OCI-LY7 (cell line): Measurements from ENCODE around the gene VPS13D. TPM values are rescaled to one million over a fixed set of nuclear protein-coding genes. Genes with fewer than 3 reads are reported as not detected.

Experiments
- BruUV-seq: library from RNA; stranded (reverse); fragments of 400-500 nt; replicated peaks from 2 replicates; lab custom pipeline; 2021; lab: Mats Ljungman, UMichigan
- CTCF ChIA-PET: fragments of 300-600 bp; sonication (Branson Sonifier 250); formaldehyde crosslinking; loops from one replicate; lab custom pipeline; 2022; ENCODE audit warnings: antibody characterized with exemption; ENCODE audit not compliant: unreplicated experiment; lab: Charles Lee
- POLR2A ChIA-PET: fragments of 300-600 bp; sonication (Branson Sonifier 250); formaldehyde crosslinking; loops from one replicate; lab custom pipeline; 2022; ENCODE audit warnings: antibody characterized with exemption; lab: Charles Lee
- DNase-seq: peaks from one replicate; pipeline ENCODE4 v3.0.0-alpha.2; 2015; ENCODE audit warnings: low spot score
- H2AFZ ChIP-seq: fragments of 200-600 bp; sonication (generic), shearing (Covaris generic); 2 replicates; pipeline ENCODE4 v1.6.1; 2014; ENCODE audit warnings: mild to moderate bottlenecking, antibody characterized with exemption, low read length, moderate library complexity
- H3K27ac ChIP-seq: fragments of 200-600 bp; sonication (generic); 2 replicates; pipeline ENCODE4 v1.5.1; 2014; ENCODE audit warnings: mixed run types, low read depth, mild to moderate bottlenecking, moderate library complexity, low read length, inconsistent platforms; ENCODE audit not compliant: poor library complexity, severe bottlenecking
- H3K36me3 ChIP-seq: fragments of 200-600 bp; sonication (generic); 2 replicates; pipeline ENCODE4 v1.6.1; 2014; ENCODE audit warnings: mild to moderate bottlenecking, antibody characterized with exemption, low read length, moderate library complexity, mixed read lengths; ENCODE audit not compliant: insufficient read depth
- H3K4me1 ChIP-seq: fragments of 200-600 bp; sonication (generic); 2 replicates; pipeline ENCODE4 v1.5.1; 2014; ENCODE audit warnings: mild to moderate bottlenecking, low read length; ENCODE audit not compliant: insufficient read depth, poor library complexity, severe bottlenecking
- H3K4me2 ChIP-seq: fragments of 200-600 bp; sonication (generic); 2 replicates; pipeline ENCODE4 v1.6.1; 2014; ENCODE audit warnings: mild to moderate bottlenecking, low read length
- H3K4me3 ChIP-seq: fragments of 200-600 bp; sonication (generic); 2 replicates; pipeline ENCODE4 v1.5.1; 2014; ENCODE audit warnings: mild to moderate bottlenecking, low read depth, low read length; ENCODE audit not compliant: poor library complexity, severe bottlenecking
- H3K79me2 ChIP-seq: fragments of 200-600 bp; sonication (generic); 2 replicates; pipeline ENCODE4 v1.6.1; 2016; ENCODE audit warnings: low read depth, mild to moderate bottlenecking, low read length, moderate library complexity, mixed read lengths; ENCODE audit not compliant: insufficient read depth
- H3K9me2 ChIP-seq: fragments of 200-600 bp; sonication (generic); 2 replicates; pipeline ENCODE4 v1.6.1; 2016; ENCODE audit warnings: mild to moderate bottlenecking, low read length, mixed read lengths; ENCODE audit not compliant: insufficient read depth
- H3K9me3 ChIP-seq: fragments of 200-600 bp; sonication (generic); 2 replicates; pipeline ENCODE4 v1.6.1; 2014; ENCODE audit warnings: mild to moderate bottlenecking, mixed run types, low read length, mixed read lengths
- H4K20me1 ChIP-seq: fragments of 200-600 bp; sonication (generic); 2 replicates; pipeline ENCODE4 v1.6.1; 2014; ENCODE audit warnings: mild to moderate bottlenecking, antibody characterized with exemption, low read length, moderate library complexity, mixed read lengths; ENCODE audit not compliant: insufficient read depth
- EZH2phosphoT487 ChIP-seq: fragments of 200-600 bp; sonication (generic); IDR thresholded peaks from 2 replicates; pipeline ENCODE4 v1.6.1; 2018; ENCODE audit warnings: low read depth, borderline replicate concordance, mild to moderate bottlenecking, mixed run types, antibody characterized with exemption, low read length, moderate library complexity, mixed read lengths
- intact Hi-C: fragments of 100-400 bp; cut with micrococcal nuclease; formaldehyde crosslinking; loops from one replicate; pipeline ENCODE4 v1.10.0; 2022; ENCODE audit not compliant: unreplicated experiment
- total RNA-seq, 2 experiments: library from RNA; depleted of rRNA in 1 of 2; stranded (reverse); fragments of >200 nt in 1 of 2; shearing (Covaris generic) in 1 of 2; gene quantifications; 2 replicates each; pipeline ENCODE4 v1.2.3, GENCODE V29; 2014 to 2022
- TF ChIP-seq, protein P1 (sequence below): fragments of 200-600 bp; sonication (generic); conservative IDR thresholded peaks from 2 replicates; pipeline ENCODE4 v1.5.1; 2014; ENCODE audit warnings: mild to moderate bottlenecking, antibody characterized with exemption, low read length, moderate library complexity, mixed read lengths

VPS13D gene
- total RNA-seq, 2 experiments from 2014 or later: 23.9 to 39.2 TPM

DNA sequence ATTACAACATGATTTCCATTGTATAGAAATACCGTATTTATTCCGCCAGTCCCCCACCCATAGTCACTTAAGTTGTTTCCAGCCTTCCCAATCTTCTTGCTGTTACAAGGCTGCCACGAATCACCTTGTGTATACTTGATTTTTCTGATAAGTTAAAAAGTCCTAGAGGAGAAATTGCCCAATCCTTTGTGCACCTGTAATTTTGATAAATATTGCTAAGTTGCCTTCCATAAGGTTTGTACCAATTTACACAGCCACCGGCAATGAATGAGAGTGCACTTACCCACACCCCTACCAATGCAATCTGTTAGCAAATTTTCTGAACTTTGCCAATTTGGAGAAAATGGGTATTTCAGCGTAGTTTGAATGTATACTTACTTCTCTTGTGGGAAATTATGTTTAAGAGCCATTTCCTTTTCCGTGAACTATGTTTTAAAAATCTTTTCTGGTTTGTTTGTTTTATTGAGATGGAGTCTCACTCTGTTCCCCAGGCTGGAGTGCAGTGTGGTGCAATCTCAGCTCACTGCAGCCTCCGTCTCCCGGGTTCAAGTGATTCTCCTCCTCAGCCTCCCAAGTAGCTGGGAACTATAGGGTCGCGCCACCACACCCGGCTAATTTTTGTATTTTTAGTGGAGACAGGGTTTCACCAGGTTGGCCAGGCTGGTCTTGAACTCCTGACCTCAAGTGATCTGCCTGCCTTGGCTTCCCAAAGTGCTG is 300.8 kb downstream of the VPS13D start:
- no peak overlapping the region for H3K4me2 ChIP-seq
- no peak overlapping the region for H3K4me3 ChIP-seq
- H3K27ac ChIP-seq: no peak overlapping the region
- H3K36me3 ChIP-seq: no peaks in the 10 kb centered on the region
- no peaks in the 10 kb centered on the region for H3K4me1 ChIP-seq
- no peak overlapping the region for H2AFZ ChIP-seq
- POLR2A ChIA-PET: no interaction called here
- no peak for TF ChIP-seq EZH2phosphoT487
- TF ChIP-seq, protein P1, sequence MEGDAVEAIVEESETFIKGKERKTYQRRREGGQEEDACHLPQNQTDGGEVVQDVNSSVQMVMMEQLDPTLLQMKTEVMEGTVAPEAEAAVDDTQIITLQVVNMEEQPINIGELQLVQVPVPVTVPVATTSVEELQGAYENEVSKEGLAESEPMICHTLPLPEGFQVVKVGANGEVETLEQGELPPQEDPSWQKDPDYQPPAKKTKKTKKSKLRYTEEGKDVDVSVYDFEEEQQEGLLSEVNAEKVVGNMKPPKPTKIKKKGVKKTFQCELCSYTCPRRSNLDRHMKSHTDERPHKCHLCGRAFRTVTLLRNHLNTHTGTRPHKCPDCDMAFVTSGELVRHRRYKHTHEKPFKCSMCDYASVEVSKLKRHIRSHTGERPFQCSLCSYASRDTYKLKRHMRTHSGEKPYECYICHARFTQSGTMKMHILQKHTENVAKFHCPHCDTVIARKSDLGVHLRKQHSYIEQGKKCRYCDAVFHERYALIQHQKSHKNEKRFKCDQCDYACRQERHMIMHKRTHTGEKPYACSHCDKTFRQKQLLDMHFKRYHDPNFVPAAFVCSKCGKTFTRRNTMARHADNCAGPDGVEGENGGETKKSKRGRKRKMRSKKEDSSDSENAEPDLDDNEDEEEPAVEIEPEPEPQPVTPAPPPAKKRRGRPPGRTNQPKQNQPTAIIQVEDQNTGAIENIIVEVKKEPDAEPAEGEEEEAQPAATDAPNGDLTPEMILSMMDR: no peak
- BruUV-seq: no TSS peak
- DNase-seq: no peak
- intact Hi-C loops: no loop called here
- H3K9me2 ChIP-seq: no peaks in the 10 kb centered on the region
- H3K9me3 ChIP-seq: no peaks in the 10 kb centered on the region
- no peaks in the 10 kb centered on the region for H3K79me2 ChIP-seq
- CTCF ChIA-PET: no interaction called here
- H4K20me1 ChIP-seq: no peaks in the 10 kb centered on the region

DNA sequence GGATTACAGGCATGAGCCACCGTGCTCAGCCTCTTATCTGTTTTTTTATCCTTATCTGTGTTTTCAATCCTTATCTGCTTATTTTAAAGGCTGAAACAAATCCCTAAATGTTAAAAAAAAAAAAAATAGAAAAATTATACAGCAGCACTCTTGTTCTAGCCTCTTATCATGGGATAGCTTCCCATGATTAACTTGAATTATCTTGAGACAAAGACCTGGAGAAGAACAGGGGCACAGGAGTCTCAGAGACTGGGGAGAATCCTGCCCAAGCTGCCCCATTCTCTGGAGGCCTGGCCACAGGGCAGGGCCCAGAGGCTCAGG is 301.3 kb downstream of the VPS13D start:
- POLR2A ChIA-PET: no interaction called here
- intact Hi-C loops: no loop called here
- BruUV-seq: no TSS peak
- H4K20me1 ChIP-seq: no peaks in the 10 kb centered on the region
- no peaks in the 10 kb centered on the region for H3K4me1 ChIP-seq
- H3K27ac ChIP-seq: no peak overlapping the region
- no peak for DNase-seq
- no peaks in the 10 kb centered on the region for H3K79me2 ChIP-seq
- H3K36me3 ChIP-seq: no peaks in the 10 kb centered on the region
- H3K9me2 ChIP-seq: no peaks in the 10 kb centered on the region
- H3K9me3 ChIP-seq: no peaks in the 10 kb centered on the region
- no peak overlapping the region for H3K4me2 ChIP-seq
- H2AFZ ChIP-seq: no peak overlapping the region
- no peak overlapping the region for H3K4me3 ChIP-seq
- CTCF ChIA-PET: no interaction called here
- TF ChIP-seq, protein P1: no peak
- no peak for TF ChIP-seq EZH2phosphoT487

DNA sequence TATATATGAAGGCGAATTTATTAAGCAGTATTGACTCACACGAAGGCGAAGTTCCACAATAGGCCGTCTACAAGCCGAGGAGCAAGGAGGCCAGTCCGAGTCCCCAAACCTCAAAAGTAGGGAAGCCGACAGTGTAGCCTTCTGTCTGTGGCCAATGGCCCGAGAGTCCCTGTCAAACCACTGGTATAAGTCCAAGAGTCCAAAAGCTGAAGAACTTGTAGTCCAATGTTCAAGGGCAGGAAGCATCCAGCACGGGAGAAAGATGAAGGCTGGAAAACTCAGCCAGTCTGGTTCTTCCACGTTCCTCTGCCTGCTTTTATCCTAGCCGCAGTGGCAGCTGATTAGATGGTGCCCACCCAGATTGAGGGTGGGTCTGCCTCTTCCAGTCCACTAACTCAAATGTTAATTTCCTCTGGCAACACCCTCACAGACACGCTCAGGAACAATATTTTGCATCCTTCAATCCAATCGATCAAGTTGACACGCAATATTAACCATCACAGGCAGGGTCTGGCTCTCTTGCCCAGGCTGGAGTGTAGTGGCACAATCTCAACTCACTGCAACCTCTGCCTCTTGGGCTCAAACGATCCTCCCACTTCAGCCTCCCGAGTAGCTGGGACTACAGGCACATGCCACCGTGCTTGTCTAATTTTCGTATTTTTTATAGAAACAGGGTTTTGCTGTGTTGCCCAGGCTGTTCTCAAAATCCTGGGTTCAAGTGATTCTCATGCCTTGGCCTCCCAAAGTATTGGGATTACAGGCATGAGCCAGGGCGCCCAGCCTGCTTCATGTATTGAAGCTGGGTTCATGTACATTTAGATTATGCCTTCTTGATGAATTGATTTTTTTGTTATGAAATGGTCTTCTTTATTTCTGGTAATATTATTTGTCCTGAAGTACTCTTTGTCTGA is 302.8 kb downstream of the VPS13D start:
- Histone ChIP-seq H3K4me2 (no peak overlapping the region), H3K9me2 (no peaks in the 10 kb centered on the region), H3K4me3 (no peak overlapping the region), H3K4me1 (no peaks in the 10 kb centered on the region), H3K36me3 (no peaks in the 10 kb centered on the region), H3K79me2 (no peaks in the 10 kb centered on the region), H4K20me1 (no peaks in the 10 kb centered on the region), H3K9me3 (no peaks in the 10 kb centered on the region), H3K27ac (no peak overlapping the region), H2AFZ (no peak overlapping the region)
- TF ChIP-seq, protein P1: no peak
- TF ChIP-seq EZH2phosphoT487: no peak
- intact Hi-C loops: no loop called here
- ChIA-PET POLR2A (no interaction called here), CTCF (no interaction called here)
- BruUV-seq: no TSS peak
- no peak for DNase-seq
